AG04449 (cell line): ENCODE measurements around the gene TGFBR3.
A peak's percentile ranks its signal among the peaks of the same experiment; 100 is the strongest.

ENCODE experiments used
- CTCF ChIA-PET: fragments of 350-600 bp; formaldehyde crosslinking; extraction: SDS; loops from one replicate; lab custom pipeline; 2021; ENCODE audit warnings: antibody characterized with exemption; lab: Yijun Ruan, JAX
- POLR2A ChIA-PET: fragments of 400-600, 350-600 bp; formaldehyde crosslinking; extraction: SDS; loops from one replicate; lab custom pipeline; 2020; ENCODE audit warnings: antibody characterized with exemption, inconsistent platforms; lab: Yijun Ruan, JAX
- DNase-seq: peaks from one replicate; pipeline ENCODE4 v3.0.0-alpha.2; 2010; ENCODE audit warnings: low read depth, low spot score
- H3K4me3 ChIP-seq: 2 replicates; pipeline ENCODE4 v1.5.1; 2011; ENCODE audit warnings: low read depth, mild to moderate bottlenecking, control low read depth, low read length
- CTCF ChIP-seq: IDR thresholded peaks from one replicate; pipeline ENCODE4 v1.5.1; 2011; ENCODE audit warnings: mild to moderate bottlenecking, moderate library complexity, low read length, control low read depth, inconsistent platforms; ENCODE audit not compliant: insufficient read depth; ENCODE audit errors: missing control alignments

TGFBR3 gene

GRCh38 chr1:91872559-91873081 is 13.3 kb downstream of the TGFBR3 start:
- POLR2A ChIA-PET = interaction anchor here (0.7 kb wide), 1 partner anchor 13 kb away, joined by 3 read pairs; the partner anchor contains the start of gene TGFBR3
- no peak for TF ChIP-seq CTCF
- H3K4me3 ChIP-seq = no peak overlapping the region
- CTCF ChIA-PET = interaction anchor here (0.9 to 9.6 kb wide), 6 partner anchors 8 to 360 kb away, joined by 3 to 81 read pairs (median 6); partner anchors contain the start of gene TGFBR3
- no peak for DNase-seq

GRCh38 chr1:91872000-91872399 is 14.0 kb downstream of the TGFBR3 start:
- no peak for DNase-seq
- TF ChIP-seq CTCF = no peak
- ChIA-PET CTCF (interaction anchor here (1.1 to 9.6 kb wide), 5 partner anchors 8 to 360 kb away, joined by 3 to 81 read pairs (median 8); partner anchors contain the start of gene TGFBR3), POLR2A (no interaction called here)
- no peak overlapping the region for H3K4me3 ChIP-seq

- no peak for TF ChIP-seq CTCF
- no peak overlapping the region for H3K4me3 ChIP-seq
- no peak for DNase-seq
- ChIA-PET CTCF (interaction anchor here (1.4 to 9.6 kb wide), 3 partner anchors 10 to 40 kb away, joined by 3 to 81 read pairs (median 8); partner anchors contain the start of gene TGFBR3), POLR2A (no interaction called here)
Observed at GRCh38 chr1:91870322-91870721, 15.6 kb downstream of the TGFBR3 start.

- CTCF ChIA-PET = interaction anchor here (1.0 to 9.6 kb wide), 6 partner anchors 10 to 355 kb away, joined by 3 to 81 read pairs (median 4); partner anchors contain the start of gene TGFBR3
- H3K4me3 ChIP-seq = no peak overlapping the region
- POLR2A ChIA-PET = no interaction called here
- no peak for DNase-seq
- TF ChIP-seq CTCF = no peak
Observed at GRCh38 chr1:91866425-91866824, 19.5 kb downstream of the TGFBR3 start.

- POLR2A ChIA-PET = interaction anchor here (0.7 to 1.4 kb wide), 2 partner anchors 22 to 63 kb away, joined by 3 to 4 read pairs; partner anchors contain the start of gene TGFBR3
- peak overlapping the region; percentile 3 for H3K4me3 ChIP-seq
- DNase-seq = no peak
- CTCF ChIA-PET = interaction anchor here (0.7 to 2.8 kb wide), 15 partner anchors 8 to 361 kb away, joined by 3 to 18 read pairs (median 3); no protein-coding TSS in a partner anchor
- TF ChIP-seq CTCF = no peak
Observed at GRCh38 chr1:91864017-91864700, 21.8 kb downstream of the TGFBR3 start.

GRCh38 chr1:91863498-91863897 is 22.5 kb downstream of the TGFBR3 start:
- no peak for TF ChIP-seq CTCF
- CTCF ChIA-PET = interaction anchor here (0.7 to 2.8 kb wide), 8 partner anchors 9 to 361 kb away, joined by 3 to 18 read pairs (median 3); no protein-coding TSS in a partner anchor

More at GRCh38 chr1:91863498-91863897, 22.5 kb downstream of the TGFBR3 start:
- POLR2A ChIA-PET = interaction anchor here (0.7 to 1.4 kb wide), 2 partner anchors 22 to 63 kb away, joined by 3 to 4 read pairs; partner anchors contain the start of gene TGFBR3
- no peak for DNase-seq
- H3K4me3 ChIP-seq = no peak overlapping the region
